T-helper 2 cell (primary cell): ENCODE results near the gene ARID2.

Experiments used
- DNase-seq, 5 experiments: peaks; one replicate each; pipeline versions ENCODE4 v3.0.0 to v3.0.0-alpha.2; 2012 to 2022

ARID2 gene

DNA sequence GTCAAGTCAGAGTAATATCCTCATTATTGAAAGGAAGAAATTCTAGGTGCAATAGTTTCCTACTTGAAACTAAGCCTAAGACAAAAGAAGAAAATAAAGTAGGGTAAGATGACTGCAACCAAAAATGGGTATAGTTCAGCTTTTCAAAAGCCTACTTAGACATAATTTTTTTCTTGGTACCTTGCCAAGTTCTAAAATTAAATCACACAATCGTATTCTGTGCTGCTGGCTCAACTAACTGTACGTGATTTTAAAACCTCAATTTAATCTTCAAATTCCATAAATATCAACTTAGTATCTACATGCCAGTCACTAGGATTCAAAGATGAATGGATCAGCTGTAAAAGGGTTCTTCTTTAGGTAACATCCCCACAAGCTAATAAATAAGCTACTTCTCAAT lies 204.0 kb downstream of the ARID2 start:
- DNase-seq: no peak

DNA sequence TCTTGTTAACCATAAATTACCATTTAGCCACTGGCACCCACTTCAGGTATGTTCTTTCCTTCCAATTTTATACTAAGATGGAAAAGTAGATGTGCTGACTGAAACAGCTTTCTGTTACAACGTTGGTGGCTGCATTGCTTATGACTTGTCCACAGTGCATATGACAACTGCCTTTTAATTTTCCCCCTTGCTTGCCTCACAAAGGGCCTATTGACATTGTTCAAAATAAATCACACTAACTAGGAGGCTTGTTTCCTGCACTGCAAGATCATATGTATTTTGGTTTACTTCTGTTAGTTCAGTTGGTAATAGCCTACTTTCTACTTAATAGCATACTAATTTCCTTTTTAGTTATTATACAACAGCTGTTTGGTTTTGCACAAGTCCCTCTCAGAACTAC lies 205.4 kb downstream of the ARID2 start:
- no peak for DNase-seq

DNA sequence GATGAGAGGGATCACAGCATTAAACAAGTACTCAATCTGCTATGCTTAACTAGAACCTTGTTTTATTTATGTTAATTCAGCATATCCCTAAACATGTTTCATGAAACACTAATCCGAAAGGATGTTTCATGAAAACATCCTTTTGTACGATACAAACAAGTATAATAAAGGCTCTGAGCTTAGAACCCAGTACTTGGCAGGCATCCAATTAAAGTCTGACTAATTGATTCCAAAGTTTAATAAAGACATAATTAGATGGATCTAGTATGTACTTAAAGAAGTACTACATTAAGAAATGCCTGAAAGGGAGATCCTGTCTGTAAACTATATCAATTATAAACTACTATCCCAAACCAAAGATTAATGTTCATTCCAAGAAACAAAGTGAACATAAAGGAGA lies 209.1 kb downstream of the ARID2 start:
- DNase-seq: no peak

DNA sequence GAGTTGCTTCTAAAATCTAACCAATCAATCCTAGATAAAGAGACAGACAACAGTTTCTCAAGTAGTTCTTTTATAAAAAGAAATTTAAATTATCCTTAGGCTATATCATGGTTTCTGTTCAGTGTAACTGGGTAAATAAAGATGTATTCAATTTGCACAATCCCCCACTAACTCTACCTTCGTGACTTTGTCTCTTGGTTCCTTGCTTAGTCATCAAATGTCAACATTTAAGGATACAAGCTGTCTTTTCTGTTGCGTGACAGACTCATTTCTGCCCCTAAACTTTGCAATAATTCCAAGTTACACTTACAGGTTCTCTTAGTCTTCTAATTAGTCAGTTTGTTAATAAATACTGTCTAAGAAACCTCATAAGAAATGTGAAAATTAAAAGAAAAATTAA lies 210.3 kb downstream of the ARID2 start:
- DNase-seq: no peak

DNA sequence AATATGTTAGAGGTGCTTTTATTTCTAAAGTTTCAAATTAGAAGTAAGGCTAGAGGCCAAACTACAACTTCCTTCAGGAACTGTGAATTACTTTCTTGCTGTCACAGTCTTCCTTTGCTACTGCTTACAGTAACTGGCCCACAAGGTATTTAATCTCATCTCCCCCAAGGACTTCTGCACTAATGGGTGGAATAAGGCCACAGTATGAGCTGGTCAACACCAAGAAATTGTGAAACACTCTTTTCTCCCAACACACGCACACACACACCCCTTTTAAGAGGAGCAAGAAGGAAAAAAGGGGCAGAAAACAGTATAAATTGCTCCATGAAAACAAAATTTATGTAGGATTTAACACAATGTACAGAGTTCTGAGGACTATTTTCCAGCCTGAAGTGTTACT lies 215.3 kb downstream of the ARID2 start:
- no peak for DNase-seq

DNA sequence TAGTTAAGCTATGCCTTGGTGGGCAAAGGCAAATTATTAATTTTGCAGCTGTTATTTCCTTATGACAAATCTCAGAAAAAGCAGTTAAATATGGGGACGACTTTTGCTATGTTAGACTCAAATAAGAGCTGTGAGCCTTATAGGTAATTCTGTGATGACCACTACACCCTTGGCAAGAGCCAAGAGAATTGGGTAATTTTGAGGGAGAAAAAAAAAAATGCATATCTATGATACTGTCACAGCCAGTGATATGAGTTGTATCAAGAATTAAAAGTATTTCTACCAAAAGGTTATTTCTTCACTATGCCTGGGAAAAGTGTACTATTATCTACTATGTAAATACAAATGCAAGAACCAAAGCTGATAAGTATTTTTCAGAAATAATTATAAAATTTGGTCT lies 216.9 kb downstream of the ARID2 start:
- no peak for DNase-seq

DNA sequence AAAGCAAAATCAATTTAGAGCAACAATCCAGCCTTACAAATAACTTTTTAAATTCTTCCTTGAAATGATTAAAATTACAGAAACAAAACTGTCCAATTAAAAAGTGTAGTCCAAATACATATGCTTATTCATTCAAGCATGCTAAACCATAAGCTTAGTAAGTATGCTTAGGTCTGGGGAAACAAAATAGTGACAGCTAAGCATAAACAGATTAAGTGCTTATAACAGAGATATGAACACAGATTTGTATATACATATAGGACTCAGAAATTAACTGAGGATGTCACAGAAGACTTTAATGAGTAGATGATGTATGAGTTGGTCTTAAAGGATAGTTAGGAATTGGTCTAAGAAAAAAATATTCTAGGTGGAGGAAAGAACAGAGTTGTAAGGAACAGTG lies 219.0 kb downstream of the ARID2 start:
- no peak for DNase-seq
